Body of pancreas (tissue), 4 donors: Measurements from ENCODE around the gene HELZ. TPM values are rescaled to one million over a fixed set of nuclear protein-coding genes. Genes with fewer than 3 reads are reported as not detected.
"Not testable (repeated sequence)": the region's sequence is repeated elsewhere in the genome, so short reads cannot be mapped to it uniquely, and the experiment has no call there.

Experiments
- ATAC-seq: fragments of 150-250 bp; one replicate; pipeline ENCODE4 v1.9.1; 2016
- DNase-seq, 4 donors: peaks; one replicate each; pipeline ENCODE4 v3.0.0-alpha.2; 2019
- H3K27ac ChIP-seq, 4 donors: fragments of 200-600 bp; sonication (generic); 1 replicate in 3 of 4; 2 replicates in 1 of 4; pipeline versions ENCODE4 v1.5.1 to v1.6.1; 2016 to 2019; ENCODE audit warnings: mild to moderate bottlenecking in 1 of 4, mixed read lengths in 1 of 4, moderate library complexity in 1 of 4
- H3K27me3 ChIP-seq, 2 donors: fragments of 200-600 bp; sonication (generic); one replicate each; pipeline ENCODE4 v1.6.0; 2016; ENCODE audit warnings: mild to moderate bottlenecking in 1 of 2
- H3K36me3 ChIP-seq, 2 donors: fragments of 200-600 bp; sonication (generic); replicated peaks in 1 of 2; 2 replicates each; pipeline ENCODE4 v1.5.1; 2016; ENCODE audit warnings: low read depth in 2 of 2; ENCODE audit not compliant: insufficient read depth in 1 of 2
- H3K4me1 ChIP-seq: fragments of 200-600 bp; sonication (generic); one replicate; pipeline ENCODE4 v1.6.0; 2016
- H3K4me3 ChIP-seq, 2 donors: fragments of 200-600 bp; sonication (generic); 1 replicate in 1 of 2; 2 replicates in 1 of 2; pipeline ENCODE4 v1.5.1; 2016 to 2019
- H3K9me3 ChIP-seq, 3 donors: fragments of 200-600 bp; sonication (generic); 1 replicate in 2 of 3; 2 replicates in 1 of 3; pipeline ENCODE4 v1.5.1; 2016
- POLR2A ChIP-seq, 3 donors: fragments of 450-650 bp; IDR thresholded peaks; one replicate each; pipeline ENCODE4 v1.6.1; 2016; ENCODE audit warnings: antibody characterized with exemption in 3 of 3, mild to moderate bottlenecking in 2 of 3
- WGBS, 2 donors: methylation state at CpG; one replicate each; pipeline ENCODE4 v1.1.5; 2017; 5-methylcytosine and 5-hydroxymethylcytosine counted together
- intact Hi-C: fragments of 100-400 bp; cut with DNase I; formaldehyde crosslinking; loops from one replicate; pipeline ENCODE4 v1.15.1; 2023
- total RNA-seq, 2 donors: library from RNA; depleted of rRNA; stranded (reverse); fragments of >200 nt; gene quantifications; one replicate each; pipeline ENCODE4 v1.1.0, GENCODE V29; 2016
- TF ChIP-seq, protein P1 (sequence below), 7 experiments: fragments of 450-650 bp in 4 of 7; fragments of 200-600 bp in 3 of 7; sonication (generic) in 3 of 7; IDR thresholded peaks; one replicate each; pipeline ENCODE4 v1.5.1; 2016 to 2019; ENCODE audit warnings: antibody characterized with exemption in 7 of 7

The HELZ gene
- total RNA-seq, 2 donors from 2014 or later = 21.0 to 34.6 TPM

- Histone ChIP-seq H3K4me1 (peaks cover 8% of the 10 kb centered on the region), H3K9me3 (no peaks in the 10 kb centered on the region), H3K27me3 (no peaks in the 10 kb centered on the region), H3K27ac (no peak overlapping the region), H3K36me3 (no peaks in the 10 kb centered on the region), H3K4me3 (no peak overlapping the region)
- intact Hi-C loops = no loop called here
- ATAC-seq (peak; percentile 61), DNase-seq (peak; percentile 41 to 66 (median 62))
- TF ChIP-seq, protein P1, sequence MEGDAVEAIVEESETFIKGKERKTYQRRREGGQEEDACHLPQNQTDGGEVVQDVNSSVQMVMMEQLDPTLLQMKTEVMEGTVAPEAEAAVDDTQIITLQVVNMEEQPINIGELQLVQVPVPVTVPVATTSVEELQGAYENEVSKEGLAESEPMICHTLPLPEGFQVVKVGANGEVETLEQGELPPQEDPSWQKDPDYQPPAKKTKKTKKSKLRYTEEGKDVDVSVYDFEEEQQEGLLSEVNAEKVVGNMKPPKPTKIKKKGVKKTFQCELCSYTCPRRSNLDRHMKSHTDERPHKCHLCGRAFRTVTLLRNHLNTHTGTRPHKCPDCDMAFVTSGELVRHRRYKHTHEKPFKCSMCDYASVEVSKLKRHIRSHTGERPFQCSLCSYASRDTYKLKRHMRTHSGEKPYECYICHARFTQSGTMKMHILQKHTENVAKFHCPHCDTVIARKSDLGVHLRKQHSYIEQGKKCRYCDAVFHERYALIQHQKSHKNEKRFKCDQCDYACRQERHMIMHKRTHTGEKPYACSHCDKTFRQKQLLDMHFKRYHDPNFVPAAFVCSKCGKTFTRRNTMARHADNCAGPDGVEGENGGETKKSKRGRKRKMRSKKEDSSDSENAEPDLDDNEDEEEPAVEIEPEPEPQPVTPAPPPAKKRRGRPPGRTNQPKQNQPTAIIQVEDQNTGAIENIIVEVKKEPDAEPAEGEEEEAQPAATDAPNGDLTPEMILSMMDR (IDR thresholded peaks at IDR 0.05) = no peak
- TF ChIP-seq POLR2A (IDR thresholded peaks at IDR 0.05) = no peak
- WGBS, 2 donors = 20 to 22% methylated on average over 5 to 14 of the region's 14 CpGs
These were observed 44.3 kb upstream of the HELZ start for GRCh38 chr17:67289181-67289876.

DNA sequence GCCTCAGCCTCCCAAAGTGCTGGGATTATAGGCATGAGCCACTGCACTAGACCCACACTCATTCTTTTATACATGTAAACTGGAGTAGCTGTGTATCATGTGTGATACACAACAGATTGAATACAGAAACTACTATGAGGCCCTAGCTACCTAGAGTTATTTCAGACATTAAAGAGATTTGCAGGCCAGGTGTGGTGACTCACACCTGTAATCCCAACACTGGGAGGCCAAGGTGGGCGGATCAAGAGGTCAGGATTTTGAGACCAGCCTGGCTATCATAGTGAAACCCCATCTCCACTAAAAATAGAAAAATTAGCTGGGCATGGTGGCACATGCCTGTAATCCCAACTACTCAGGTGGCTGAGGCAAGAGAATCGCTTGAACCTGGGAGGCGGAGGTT is 41.8 kb upstream of the HELZ start:
- WGBS, 2 donors = 56 to 64% methylated on average over 3 of the region's 3 CpGs
- H3K9me3 ChIP-seq, H3K27ac ChIP-seq, DNase-seq, intact Hi-C loops, H3K36me3 ChIP-seq, H3K4me1 ChIP-seq, H3K27me3 ChIP-seq, H3K4me3 ChIP-seq, ATAC-seq: not testable (repeated sequence)

DNA sequence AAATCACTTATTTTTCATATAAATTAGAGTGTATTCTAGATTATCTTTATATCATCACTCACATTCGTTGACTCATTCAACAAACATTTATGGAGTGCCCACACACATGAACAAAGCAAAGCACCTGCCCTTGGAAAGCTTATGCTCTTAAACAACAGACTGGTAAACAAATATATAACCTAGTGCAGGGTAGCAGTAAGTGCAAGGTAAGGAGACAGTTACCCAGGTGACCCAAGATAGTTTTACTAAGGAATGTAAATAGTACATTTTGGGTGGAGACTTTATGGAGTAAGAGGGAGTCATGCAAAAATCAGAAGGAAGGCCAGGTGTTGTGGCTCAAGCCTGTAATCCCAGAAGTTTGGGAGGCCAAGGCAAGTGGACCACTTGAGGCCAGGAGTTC is 40.4 kb upstream of the HELZ start:
- WGBS, 2 donors = 56 to 63% methylated on average over 1 of the region's 1 CpG
- intact Hi-C loops = no loop called here

DNA sequence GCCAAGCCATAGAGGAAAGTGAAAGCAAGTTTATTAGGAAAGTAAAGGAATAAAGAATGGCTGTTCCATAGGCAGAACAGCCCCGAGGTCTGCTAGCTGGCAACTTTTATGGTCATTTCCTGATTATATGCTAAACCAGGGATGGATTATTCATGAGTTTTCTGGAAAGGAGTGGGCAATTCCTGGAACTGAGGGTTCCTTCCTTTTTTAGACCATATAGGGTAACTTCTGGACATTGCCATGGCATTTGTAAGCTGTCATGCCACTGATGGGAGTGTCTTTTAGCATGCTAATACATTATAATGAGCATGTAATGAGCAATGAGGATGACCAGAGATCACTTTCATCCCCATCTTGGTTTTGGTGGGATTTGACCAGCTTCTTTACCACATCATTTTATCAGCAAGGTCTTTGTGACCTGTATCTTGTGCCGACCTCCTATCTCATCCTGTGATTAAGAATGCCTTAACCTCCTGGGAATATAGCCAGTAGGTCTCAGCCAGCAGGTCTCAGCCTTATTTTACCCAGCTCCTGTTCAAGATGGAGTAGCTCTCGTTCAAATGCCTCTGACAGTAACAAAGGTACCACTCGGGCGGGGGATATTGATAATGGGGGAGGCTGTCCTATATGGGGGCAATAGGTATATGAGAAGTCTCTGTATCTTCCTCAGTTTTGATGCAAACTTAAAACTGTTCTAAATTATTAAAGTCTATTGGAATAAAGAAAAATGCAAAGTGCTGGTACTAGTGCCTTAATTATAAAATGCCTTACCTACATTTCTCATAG is 38.9 kb upstream of the HELZ start:
- Histone ChIP-seq H3K36me3 (no peaks in the 10 kb centered on the region), H3K4me1 (peaks cover 4% of the 10 kb centered on the region), H3K9me3 (no peaks in the 10 kb centered on the region), H3K27me3 (no peaks in the 10 kb centered on the region), H3K4me3 (no peak overlapping the region), H3K27ac (no peak overlapping the region)
- no peak for ATAC-seq
- DNase-seq = no peak
- intact Hi-C loops = no loop called here
- 70 to 71% methylated on average over 5 of the region's 5 CpGs for WGBS, 2 donors
- TF ChIP-seq POLR2A (IDR thresholded peaks at IDR 0.05) = no peak
- TF ChIP-seq, protein P1 (IDR thresholded peaks at IDR 0.05) = no peak

More for the DNA sequence above, 40.4 kb upstream of the HELZ start:
- ATAC-seq (no peak), DNase-seq (no peak)
- no peaks in the 10 kb centered on the region for H3K9me3 ChIP-seq
- H3K4me1 ChIP-seq = peaks cover 5% of the 10 kb centered on the region
- no peaks in the 10 kb centered on the region for H3K27me3 ChIP-seq
- H3K4me3 ChIP-seq = no peak overlapping the region
- no peaks in the 10 kb centered on the region for H3K36me3 ChIP-seq
- TF ChIP-seq, protein P1 (IDR thresholded peaks at IDR 0.05) = no peak
- no peak for TF ChIP-seq POLR2A (IDR thresholded peaks at IDR 0.05)
- no peak overlapping the region for H3K27ac ChIP-seq

DNA sequence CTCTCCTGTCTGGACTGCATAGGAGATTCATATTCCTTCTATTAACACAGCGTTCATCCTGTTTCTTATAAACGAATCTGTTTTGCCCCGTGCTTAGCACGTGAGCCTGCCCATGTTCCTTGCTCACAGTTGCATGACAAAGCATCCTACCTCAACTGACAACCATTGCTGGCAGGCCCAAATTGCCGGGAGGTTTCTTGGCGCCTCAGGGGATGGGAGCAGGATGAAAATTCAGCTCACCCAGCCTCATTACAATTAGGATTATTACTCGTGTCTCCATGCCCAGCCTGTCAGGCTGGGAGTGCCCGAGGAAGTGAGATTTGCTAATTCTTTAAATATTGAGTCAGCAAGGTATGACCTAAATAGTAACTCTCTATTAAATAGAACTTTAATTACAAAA is 36.7 kb upstream of the HELZ start:
- DNase-seq = no peak
- Histone ChIP-seq H3K36me3 (no peaks in the 10 kb centered on the region), H3K27me3 (no peaks in the 10 kb centered on the region), H3K27ac (no peak overlapping the region), H3K4me3 (no peak overlapping the region), H3K4me1 (no peaks in the 10 kb centered on the region), H3K9me3 (no peaks in the 10 kb centered on the region)
- intact Hi-C loops = no loop called here
- ATAC-seq = no peak
- no peak for TF ChIP-seq POLR2A (IDR thresholded peaks at IDR 0.05)
- TF ChIP-seq, protein P1 (IDR thresholded peaks at IDR 0.05) = no peak
- WGBS, 2 donors = 78 to 86% methylated on average over 8 of the region's 8 CpGs
